K562 (cell line): Measurements from ENCODE around the gene TNFRSF6B.

ENCODE experiments used
- EZH2 ChIP-seq: IDR thresholded peaks from 2 replicates; pipeline ENCODE4 v1.6.1; 2012; ENCODE audit warnings: low read depth, mild to moderate bottlenecking, inconsistent platforms, low read length, borderline replicate concordance
- POLR2A ChIP-seq: fragments of 450-650 bp; conservative IDR thresholded peaks from 2 replicates; pipeline ENCODE4 v1.6.1; 2016
- POLR2AphosphoS5 ChIP-seq: IDR thresholded peaks from 2 replicates; pipeline ENCODE4 v1.6.1; 2011; ENCODE audit warnings: mild to moderate bottlenecking, low read depth, low read length, moderate library complexity; ENCODE audit not compliant: control insufficient read depth, insufficient read depth
- RBM14 ChIP-seq: fragments of 200-400 bp; formaldehyde crosslinking; IDR thresholded peaks from 2 replicates; pipeline ENCODE4 v1.6.1; 2018; ENCODE audit warnings: low read depth, mild to moderate bottlenecking, low read length, moderate library complexity, borderline replicate concordance; ENCODE audit not compliant: insufficient read depth
- SAFB2 ChIP-seq: fragments of 200-400 bp; formaldehyde crosslinking; IDR thresholded peaks from 2 replicates; pipeline ENCODE4 v1.6.1; 2018; ENCODE audit warnings: borderline replicate concordance, low read length, low read depth, moderate library complexity; ENCODE audit not compliant: severe bottlenecking
- ZNF23 ChIP-seq: fragments of 250-450 bp; sonication (Bioruptor Pico); IDR thresholded peaks from 2 replicates; pipeline ENCODE4 v1.4.0; 2020; ENCODE audit warnings: mild to moderate bottlenecking
- TF ChIP-seq, protein P1 (sequence below): sonication (generic); formaldehyde crosslinking; IDR thresholded peaks from 2 replicates; pipeline ENCODE4 v1.9.0; 2022; ENCODE audit warnings: mild to moderate bottlenecking, missing genetic modification reagents
- TF ChIP-seq, protein P2 (sequence below), 3 experiments: IDR thresholded peaks in 2 of 3; conservative IDR thresholded peaks in 1 of 3; 2 replicates each; pipeline ENCODE4 v1.5.1; 2011 to 2012; ENCODE audit warnings: low read length in 3 of 3, mild to moderate bottlenecking in 3 of 3, control low read depth in 2 of 3, improper control_type of control experiment in 1 of 3, inconsistent platforms in 1 of 3, low read depth in 1 of 3, mixed read lengths in 1 of 3, moderate library complexity in 1 of 3; ENCODE audit not compliant: insufficient read depth in 2 of 3
- TF ChIP-seq, protein P3 (sequence below): sonication (generic); formaldehyde crosslinking; IDR thresholded peaks from 2 replicates; pipeline ENCODE4 v1.8.1; 2023; ENCODE audit warnings: mild to moderate bottlenecking, missing genetic modification reagents

DNA sequence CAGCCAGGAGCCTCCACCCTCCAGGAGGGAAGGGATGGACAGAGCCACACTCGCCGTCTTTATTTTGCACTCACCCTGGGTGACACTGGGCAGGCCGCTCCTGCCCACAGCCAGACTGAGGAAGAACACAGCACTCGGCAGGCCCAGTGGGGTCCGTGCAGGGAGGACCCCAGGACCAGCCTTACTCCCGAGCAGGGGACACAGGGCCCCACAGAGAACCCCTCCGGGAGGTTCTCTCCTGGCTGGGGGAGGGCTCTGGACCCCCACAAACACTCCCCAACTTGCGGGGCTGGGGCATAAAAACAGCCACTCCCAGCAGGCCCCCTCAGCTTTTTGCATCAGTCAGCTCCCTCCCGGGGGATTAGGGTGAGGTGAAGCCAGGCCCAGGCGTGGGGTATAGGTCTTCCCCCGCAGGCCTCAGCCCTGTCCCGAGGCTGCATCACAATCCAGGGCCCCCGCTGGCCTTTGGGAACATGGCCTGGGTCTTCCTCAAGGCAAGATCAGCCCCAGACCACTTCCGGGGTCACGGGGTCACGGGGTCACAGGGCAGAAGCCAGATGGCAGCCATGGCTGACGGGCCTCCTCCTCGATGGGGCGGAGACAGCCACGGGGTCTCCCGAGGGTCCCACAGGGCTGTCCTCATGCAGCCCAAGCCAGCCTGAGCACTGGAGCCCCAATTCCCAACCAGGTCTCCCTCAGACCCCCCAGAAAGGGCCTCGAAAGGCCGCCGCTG is 3.2 kb downstream of the TNFRSF6B start:
- TF ChIP-seq SAFB2 (no peak), RBM14 (no peak), EZH2 (no peak), POLR2A (no peak; the same call in 1 of the 2 replicates), ZNF23 (no peak), POLR2AphosphoS5 (peak; percentile 34; the same call in 1 of the 2 replicates)
- TF ChIP-seq, protein P1, sequence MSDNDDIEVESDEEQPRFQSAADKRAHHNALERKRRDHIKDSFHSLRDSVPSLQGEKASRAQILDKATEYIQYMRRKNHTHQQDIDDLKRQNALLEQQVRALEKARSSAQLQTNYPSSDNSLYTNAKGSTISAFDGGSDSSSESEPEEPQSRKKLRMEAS (CRISPR knock-in tag): no peak
- TF ChIP-seq, protein P2, sequence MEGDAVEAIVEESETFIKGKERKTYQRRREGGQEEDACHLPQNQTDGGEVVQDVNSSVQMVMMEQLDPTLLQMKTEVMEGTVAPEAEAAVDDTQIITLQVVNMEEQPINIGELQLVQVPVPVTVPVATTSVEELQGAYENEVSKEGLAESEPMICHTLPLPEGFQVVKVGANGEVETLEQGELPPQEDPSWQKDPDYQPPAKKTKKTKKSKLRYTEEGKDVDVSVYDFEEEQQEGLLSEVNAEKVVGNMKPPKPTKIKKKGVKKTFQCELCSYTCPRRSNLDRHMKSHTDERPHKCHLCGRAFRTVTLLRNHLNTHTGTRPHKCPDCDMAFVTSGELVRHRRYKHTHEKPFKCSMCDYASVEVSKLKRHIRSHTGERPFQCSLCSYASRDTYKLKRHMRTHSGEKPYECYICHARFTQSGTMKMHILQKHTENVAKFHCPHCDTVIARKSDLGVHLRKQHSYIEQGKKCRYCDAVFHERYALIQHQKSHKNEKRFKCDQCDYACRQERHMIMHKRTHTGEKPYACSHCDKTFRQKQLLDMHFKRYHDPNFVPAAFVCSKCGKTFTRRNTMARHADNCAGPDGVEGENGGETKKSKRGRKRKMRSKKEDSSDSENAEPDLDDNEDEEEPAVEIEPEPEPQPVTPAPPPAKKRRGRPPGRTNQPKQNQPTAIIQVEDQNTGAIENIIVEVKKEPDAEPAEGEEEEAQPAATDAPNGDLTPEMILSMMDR (IDR thresholded peaks at IDR 0.05 in 2 of 3, conservative IDR thresholded peaks at IDR 0.05 in 1 of 3; ENCODE audit: insufficient read depth in 2 of 3, low read depth in 1 of 3, low read length in 3 of 3): no peak
- TF ChIP-seq, protein P3, sequence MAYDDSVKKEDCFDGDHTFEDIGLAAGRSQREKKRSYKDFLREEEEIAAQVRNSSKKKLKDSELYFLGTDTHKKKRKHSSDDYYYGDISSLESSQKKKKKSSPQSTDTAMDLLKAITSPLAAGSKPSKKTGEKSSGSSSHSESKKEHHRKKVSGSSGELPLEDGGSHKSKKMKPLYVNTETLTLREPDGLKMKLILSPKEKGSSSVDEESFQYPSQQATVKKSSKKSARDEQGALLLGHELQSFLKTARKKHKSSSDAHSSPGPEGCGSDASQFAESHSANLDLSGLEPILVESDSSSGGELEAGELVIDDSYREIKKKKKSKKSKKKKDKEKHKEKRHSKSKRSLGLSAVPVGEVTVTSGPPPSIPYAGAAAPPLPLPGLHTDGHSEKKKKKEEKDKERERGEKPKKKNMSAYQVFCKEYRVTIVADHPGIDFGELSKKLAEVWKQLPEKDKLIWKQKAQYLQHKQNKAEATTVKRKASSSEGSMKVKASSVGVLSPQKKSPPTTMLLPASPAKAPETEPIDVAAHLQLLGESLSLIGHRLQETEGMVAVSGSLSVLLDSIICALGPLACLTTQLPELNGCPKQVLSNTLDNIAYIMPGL (CRISPR knock-in tag): no peak
